T47D (cell line): ENCODE results near the gene INHBB.
"Not testable (repeated sequence)": the region's sequence is repeated elsewhere in the genome, so short reads cannot be mapped to it uniquely, and the experiment has no call there.

Source experiments
- DNase-seq, 2 experiments: peaks; one replicate each; pipeline versions ENCODE4 v3.0.0 to v3.0.0-alpha.2; 2011 to 2012; ENCODE audit warnings: low read depth in 1 of 2, low spot score in 1 of 2
- JUND ChIP-seq: IDR thresholded peaks from 2 replicates; pipeline ENCODE4 v1.6.1; 2012; ENCODE audit warnings: low read depth
- in situ Hi-C: cut with HindIII; loops from 2 replicates; pipeline ENCODE4 v1.10.0; 2016; ENCODE audit warnings: low sequenced_read_pairs, low pct_unique_long_range_greater_than_20kb

The INHBB gene

GRCh38 chr2:120319123-120319522 is 26.8 kb upstream of the INHBB start:
- in situ Hi-C loops, result no loop called here
- no peak for DNase-seq
- no peak for TF ChIP-seq JUND

GRCh38 chr2:120319686-120320317 is 26.1 kb upstream of the INHBB start:
- DNase-seq, result no peak
- in situ Hi-C loops, result no loop called here
- no peak for TF ChIP-seq JUND

GRCh38 chr2:120320318-120320851 is 25.6 kb upstream of the INHBB start:
- DNase-seq, result no peak
- TF ChIP-seq JUND, result no peak
- in situ Hi-C loops, result no loop called here

GRCh38 chr2:120320887-120321556 is 24.9 kb upstream of the INHBB start:
- in situ Hi-C loops, DNase-seq: not testable (repeated sequence)

- no peak for DNase-seq
- in situ Hi-C loops, result no loop called here
- no peak for TF ChIP-seq JUND
These were observed 24.1 kb upstream of the INHBB start for GRCh38 chr2:120321721-120322284.

- TF ChIP-seq JUND, result no peak
- in situ Hi-C loops, result no loop called here
These were observed 23.6 kb upstream of the INHBB start for GRCh38 chr2:120322329-120322728.

GRCh38 chr2:120323214-120323613 is 22.7 kb upstream of the INHBB start:
- DNase-seq, result peak in 1 of 2 experiments; percentile 47
- no peak for TF ChIP-seq JUND
- in situ Hi-C loops, result no loop called here

More at GRCh38 chr2:120322329-120322728, 23.6 kb upstream of the INHBB start:
- DNase-seq, result no peak

- peak in 1 of 2 experiments; percentile 19 for DNase-seq
- TF ChIP-seq JUND, result no peak
- in situ Hi-C loops, result no loop called here
These were observed 22.0 kb upstream of the INHBB start for GRCh38 chr2:120323807-120324399.

- DNase-seq, result no peak
- in situ Hi-C loops, result no loop called here
These were observed 21.0 kb upstream of the INHBB start for GRCh38 chr2:120324933-120325332.

GRCh38 chr2:120326066-120326465 is 19.9 kb upstream of the INHBB start:
- TF ChIP-seq JUND, result no peak
- no peak for DNase-seq
- in situ Hi-C loops, result no loop called here

More at GRCh38 chr2:120324933-120325332, 21.0 kb upstream of the INHBB start:
- TF ChIP-seq JUND, result no peak

GRCh38 chr2:120330946-120331822 is 14.8 kb upstream of the INHBB start:
- no peak for TF ChIP-seq JUND
- in situ Hi-C loops, result no loop called here
- DNase-seq, result no peak

GRCh38 chr2:120331903-120332302 is 14.0 kb upstream of the INHBB start:
- DNase-seq, result no peak
- in situ Hi-C loops, result no loop called here
- TF ChIP-seq JUND, result no peak
